Uterus (tissue), 2 donors: ENCODE data around the gene PDE4D.

Experiments
- POLR2A ChIP-seq, 2 donors: fragments of 450-650 bp; IDR thresholded peaks; one replicate each; pipeline ENCODE4 v1.6.1; 2016; ENCODE audit warnings: antibody characterized with exemption in 2 of 2, mild to moderate bottlenecking in 1 of 2, moderate library complexity in 1 of 2
- TF ChIP-seq, protein P1 (sequence below), 4 experiments: fragments of 200-600 bp in 2 of 4; fragments of 450-650 bp in 2 of 4; sonication (generic) in 2 of 4; IDR thresholded peaks; one replicate each; pipeline ENCODE4 v1.5.1; 2016 to 2019; ENCODE audit warnings: antibody characterized with exemption in 4 of 4, mild to moderate bottlenecking in 2 of 4, moderate library complexity in 1 of 4

DNA sequence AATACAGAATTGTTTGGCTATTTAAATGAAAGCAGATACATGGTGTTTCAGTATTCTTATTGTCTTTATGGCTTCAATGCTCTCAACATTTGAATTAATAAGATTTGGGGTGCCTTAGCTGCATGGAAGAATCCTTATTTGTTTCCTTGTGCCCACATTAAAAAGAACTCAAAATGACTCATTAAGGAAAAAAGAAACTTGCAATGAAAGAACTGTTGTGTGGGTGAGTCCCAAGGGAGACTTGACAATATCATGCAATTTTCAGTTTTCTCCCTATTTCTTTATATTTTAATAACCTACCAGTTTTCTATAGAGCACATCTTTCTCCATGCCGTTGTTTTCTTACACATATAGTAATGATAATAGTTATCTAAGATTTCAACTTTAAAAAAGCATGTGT, 404.0 kb downstream of the PDE4D start:
- TF ChIP-seq POLR2A (IDR thresholded peaks at IDR 0.05): no peak
- TF ChIP-seq, protein P1, sequence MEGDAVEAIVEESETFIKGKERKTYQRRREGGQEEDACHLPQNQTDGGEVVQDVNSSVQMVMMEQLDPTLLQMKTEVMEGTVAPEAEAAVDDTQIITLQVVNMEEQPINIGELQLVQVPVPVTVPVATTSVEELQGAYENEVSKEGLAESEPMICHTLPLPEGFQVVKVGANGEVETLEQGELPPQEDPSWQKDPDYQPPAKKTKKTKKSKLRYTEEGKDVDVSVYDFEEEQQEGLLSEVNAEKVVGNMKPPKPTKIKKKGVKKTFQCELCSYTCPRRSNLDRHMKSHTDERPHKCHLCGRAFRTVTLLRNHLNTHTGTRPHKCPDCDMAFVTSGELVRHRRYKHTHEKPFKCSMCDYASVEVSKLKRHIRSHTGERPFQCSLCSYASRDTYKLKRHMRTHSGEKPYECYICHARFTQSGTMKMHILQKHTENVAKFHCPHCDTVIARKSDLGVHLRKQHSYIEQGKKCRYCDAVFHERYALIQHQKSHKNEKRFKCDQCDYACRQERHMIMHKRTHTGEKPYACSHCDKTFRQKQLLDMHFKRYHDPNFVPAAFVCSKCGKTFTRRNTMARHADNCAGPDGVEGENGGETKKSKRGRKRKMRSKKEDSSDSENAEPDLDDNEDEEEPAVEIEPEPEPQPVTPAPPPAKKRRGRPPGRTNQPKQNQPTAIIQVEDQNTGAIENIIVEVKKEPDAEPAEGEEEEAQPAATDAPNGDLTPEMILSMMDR (IDR thresholded peaks at IDR 0.05): no peak
